ENCODE data around the gene NFIA.

Gene NFIA

DNA sequence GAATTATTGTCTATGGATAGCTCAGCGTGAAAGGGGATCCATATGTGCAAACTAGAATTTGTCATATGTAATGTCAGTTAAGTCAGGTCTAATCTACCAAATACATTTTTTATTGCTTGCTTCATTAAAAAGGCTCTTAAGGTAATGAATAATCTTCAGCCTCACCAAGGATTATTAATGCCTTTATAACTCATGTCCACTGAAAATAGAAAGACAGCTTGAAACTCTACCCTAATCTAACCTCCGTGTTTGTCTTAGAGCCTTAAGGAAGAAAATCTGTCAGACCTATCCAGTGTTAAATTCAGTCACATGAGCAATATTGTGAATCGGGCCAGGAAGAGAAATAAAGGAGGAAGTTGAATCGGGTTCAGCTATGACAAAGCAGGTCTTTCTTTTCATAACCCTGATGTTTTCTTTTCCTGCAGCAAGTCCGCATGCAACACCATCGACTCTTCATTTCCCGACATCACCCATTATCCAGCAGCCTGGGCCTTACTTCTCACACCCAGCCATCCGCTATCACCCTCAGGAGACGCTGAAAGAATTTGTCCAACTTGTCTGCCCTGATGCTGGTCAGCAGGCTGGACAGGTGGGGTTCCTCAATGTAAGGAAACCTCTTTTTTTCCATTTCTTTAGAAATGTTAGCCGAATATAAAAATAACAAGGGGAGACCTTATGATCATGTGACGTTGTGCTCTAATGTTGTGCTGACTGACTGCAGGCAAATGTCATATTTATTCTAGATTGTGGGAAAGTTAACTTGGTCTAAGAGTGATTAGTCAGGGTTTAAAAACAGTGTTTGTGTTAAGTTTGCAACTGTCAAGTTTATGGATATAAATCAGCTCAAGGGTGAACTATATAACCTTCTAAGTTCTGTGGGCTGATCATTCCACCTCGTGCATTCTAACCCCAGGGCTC, 321.6 kb downstream of the NFIA start:
- TF ChIP-seq CTCF (conservative IDR thresholded peaks at IDR 0.05; ENCODE audit: low read depth, low read length): no peak
- DNase-seq (ENCODE audit: low read depth): peak; percentile 70
- no peak overlapping the region for H3K4me3 ChIP-seq (ENCODE audit: low read depth, low read length)

- DNase-seq (ENCODE audit: low read depth): peak; percentile 48
- H3K4me3 ChIP-seq (ENCODE audit: low read depth, low read length): no peak overlapping the region
- TF ChIP-seq CTCF (conservative IDR thresholded peaks at IDR 0.05; ENCODE audit: low read depth, low read length): no peak
Observed at GRCh38 chr1:61404597-61405376, 322.4 kb downstream of the NFIA start.

DNA sequence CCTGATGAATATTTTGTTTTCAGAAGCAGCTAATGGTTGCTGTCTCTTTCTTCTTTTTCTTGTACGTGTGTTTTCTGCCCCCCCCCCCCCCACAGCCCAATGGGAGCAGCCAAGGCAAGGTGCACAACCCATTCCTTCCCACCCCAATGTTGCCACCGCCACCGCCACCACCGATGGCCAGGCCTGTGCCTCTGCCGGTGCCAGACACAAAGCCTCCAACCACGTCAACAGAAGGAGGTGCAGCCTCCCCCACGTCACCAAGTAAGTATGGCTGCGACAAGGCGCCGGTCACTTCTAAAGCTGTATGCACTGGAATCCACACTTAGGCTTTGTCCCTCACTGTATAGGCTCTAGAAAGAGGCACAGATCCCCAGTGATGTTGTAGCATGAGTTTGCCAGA, 324.1 kb downstream of the NFIA start:
- TF ChIP-seq CTCF (conservative IDR thresholded peaks at IDR 0.05; ENCODE audit: low read depth, low read length): no peak
- no peak overlapping the region for H3K4me3 ChIP-seq (ENCODE audit: low read depth, low read length)
- DNase-seq (ENCODE audit: low read depth): no peak

- TF ChIP-seq CTCF (conservative IDR thresholded peaks at IDR 0.05; ENCODE audit: low read depth, low read length): no peak
Observed at GRCh38 chr1:61412601-61413000, 330.2 kb downstream of the NFIA start.

GRCh38 chr1:61419196-61419595, 336.8 kb downstream of the NFIA start:
- no peak overlapping the region for H3K4me3 ChIP-seq (ENCODE audit: low read depth, low read length)
- no peak for TF ChIP-seq CTCF (conservative IDR thresholded peaks at IDR 0.05; ENCODE audit: low read depth, low read length)
- no peak for DNase-seq (ENCODE audit: low read depth)

More at GRCh38 chr1:61412601-61413000, 330.2 kb downstream of the NFIA start:
- H3K4me3 ChIP-seq (ENCODE audit: low read depth, low read length): no peak overlapping the region
- DNase-seq (ENCODE audit: low read depth): no peak

GRCh38 chr1:61419657-61420056, 337.3 kb downstream of the NFIA start:
- no peak overlapping the region for H3K4me3 ChIP-seq (ENCODE audit: low read depth, low read length)
- DNase-seq (ENCODE audit: low read depth): no peak
- TF ChIP-seq CTCF (conservative IDR thresholded peaks at IDR 0.05; ENCODE audit: low read depth, low read length): no peak

Measured in choroid plexus epithelial cell (primary cell).